Panc1 (cell line): Measurements from ENCODE around the gene INVS. TPM values are rescaled to one million over a fixed set of nuclear protein-coding genes. Genes with fewer than 3 reads are reported as not detected.

ENCODE experiments used
- ATAC-seq: fragments of 200-7000 bp; cut with Tn5 transposase; 2 replicates; pipeline ENCODE4 v1.9.1; 2020; ENCODE audit warnings: mild to moderate bottlenecking, moderate library complexity
- BruUV-seq: library from RNA; stranded (reverse); fragments of 400-500 nt; replicated peaks from 2 replicates; lab custom pipeline; 2021; lab: Mats Ljungman, UMichigan
- CTCF ChIA-PET: fragments of 300-600 bp; sonication (Branson Sonifier 250); formaldehyde crosslinking; loops from one replicate; lab custom pipeline; 2022; ENCODE audit warnings: antibody characterized with exemption; lab: Charles Lee
- POLR2A ChIA-PET: fragments of 300-600 bp; sonication (Branson Sonifier 250); formaldehyde crosslinking; loops from one replicate; lab custom pipeline; 2022; ENCODE audit warnings: antibody characterized with exemption; lab: Charles Lee
- DNase-seq: peaks from one replicate; pipeline ENCODE4 v3.0.0-alpha.2; 2010; ENCODE audit warnings: low read depth, low spot score
- H3K27ac ChIP-seq: 2 replicates; pipeline ENCODE4 v1.5.1; 2011; ENCODE audit warnings: mild to moderate bottlenecking, low read length, inconsistent platforms
- H3K27me3 ChIP-seq: fragments of 200-500 bp; sonication (Bioruptor generic); 2 replicates; pipeline ENCODE4 v1.6.0; 2014; ENCODE audit warnings: low read length, inconsistent platforms; ENCODE audit not compliant: control insufficient read depth, insufficient read depth
- H3K36me3 ChIP-seq: fragments of 200-500 bp; sonication (Bioruptor generic); 2 replicates; pipeline ENCODE4 v1.5.1; 2014; ENCODE audit warnings: inconsistent platforms, mild to moderate bottlenecking, low read length, moderate library complexity; ENCODE audit not compliant: control insufficient read depth, insufficient read depth
- H3K4me1 ChIP-seq: 2 replicates; pipeline ENCODE4 v1.5.1; 2011; ENCODE audit warnings: inconsistent platforms, mild to moderate bottlenecking, low read length, moderate library complexity; ENCODE audit not compliant: control insufficient read depth, insufficient read depth
- H3K4me3 ChIP-seq, 2 experiments: 2 replicates each; pipeline ENCODE4 v1.5.1; 2011 to 2012; ENCODE audit warnings: low read depth in 2 of 2, low read length in 2 of 2, mild to moderate bottlenecking in 2 of 2, inconsistent platforms in 1 of 2, moderate library complexity in 1 of 2
- H3K9me3 ChIP-seq: fragments of 200-500 bp; sonication (Bioruptor generic); 2 replicates; pipeline ENCODE4 v1.5.1; 2014; ENCODE audit warnings: low read depth, mild to moderate bottlenecking, inconsistent platforms, low read length, moderate library complexity; ENCODE audit not compliant: control insufficient read depth, insufficient read depth
- CTCF ChIP-seq: fragments of 450-650 bp; IDR thresholded peaks from 2 replicates; pipeline ENCODE4 v1.5.1; 2017; ENCODE audit warnings: mild to moderate bottlenecking
- POLR2AphosphoS5 ChIP-seq: IDR thresholded peaks from 2 replicates; pipeline ENCODE4 v1.6.1; 2012; ENCODE audit warnings: mild to moderate bottlenecking, low read depth, low read length, moderate library complexity
- REST ChIP-seq, 2 experiments: IDR thresholded peaks; 2 replicates each; pipeline ENCODE4 v1.6.1; 2011 to 2012; ENCODE audit warnings: low read depth in 2 of 2, control low read depth in 1 of 2, low read length in 1 of 2, mild to moderate bottlenecking in 1 of 2, moderate library complexity in 1 of 2; ENCODE audit not compliant: insufficient read depth in 1 of 2
- SIN3A ChIP-seq: IDR thresholded peaks from 2 replicates; pipeline ENCODE4 v1.6.1; 2012; ENCODE audit warnings: low read depth, mild to moderate bottlenecking, low read length, moderate library complexity, borderline replicate concordance; ENCODE audit not compliant: insufficient read depth
- TCF7L2 ChIP-seq: IDR thresholded peaks from 2 replicates; pipeline ENCODE4 v1.6.1; 2011; ENCODE audit warnings: mild to moderate bottlenecking, low read depth, low read length, inconsistent platforms
- in situ Hi-C: cut with HindIII; loops from 2 replicates; pipeline ENCODE4 v1.10.0; 2016; ENCODE audit warnings: low sequenced_read_pairs, low pct_unique_long_range_greater_than_20kb
- intact Hi-C: fragments of 100-400 bp; cut with micrococcal nuclease; formaldehyde crosslinking; loops from one replicate; pipeline ENCODE4 v1.10.0; 2022; ENCODE audit not compliant: unreplicated experiment
- total RNA-seq: library from RNA; stranded (reverse); gene quantifications from one replicate; pipeline ENCODE4 v1.2.1, GENCODE V29; 2021; ENCODE audit not compliant: unreplicated experiment

The INVS gene
- total RNA-seq, 1 experiment from 2014 or later = 8.2 TPM

GRCh38 chr9:100167176-100167575, 68.1 kb downstream of the INVS start:
- Histone ChIP-seq H3K36me3 (no peaks in the 10 kb centered on the region), H3K27ac (no peak overlapping the region), H3K9me3 (no peaks in the 10 kb centered on the region), H3K27me3 (no peaks in the 10 kb centered on the region), H3K4me1 (no peaks in the 10 kb centered on the region), H3K4me3 (no peak overlapping the region)
- DNase-seq (no peak), ATAC-seq (no peak)
- CTCF ChIA-PET = no interaction called here
- no TSS peak for BruUV-seq
- TF ChIP-seq TCF7L2 = no peak
- no peak for TF ChIP-seq CTCF
- no peak for TF ChIP-seq SIN3A
- no peak for TF ChIP-seq POLR2AphosphoS5
- POLR2A ChIA-PET = no interaction called here
- intact Hi-C loops = no loop called here
- in situ Hi-C loops = no loop called here

- ChIA-PET POLR2A (no interaction called here), CTCF (no interaction called here)
- H3K9me3 ChIP-seq = no peaks in the 10 kb centered on the region
- no peaks in the 10 kb centered on the region for H3K36me3 ChIP-seq
- BruUV-seq = no TSS peak
- no peaks in the 10 kb centered on the region for H3K4me1 ChIP-seq
- no peak overlapping the region for H3K4me3 ChIP-seq
- no peak overlapping the region for H3K27ac ChIP-seq
- in situ Hi-C loops (no loop called here), intact Hi-C loops (no loop called here)
- TF ChIP-seq CTCF (no peak), POLR2AphosphoS5 (no peak), SIN3A (no peak), REST (IDR thresholded peaks at IDR 0.05; ENCODE audit: insufficient read depth in 1 of 2, low read depth in 2 of 2, low read length in 1 of 2) (no peak), TCF7L2 (no peak)
- ATAC-seq = no peak
- DNase-seq = no peak
- no peaks in the 10 kb centered on the region for H3K27me3 ChIP-seq
These were observed 69.0 kb downstream of the INVS start for GRCh38 chr9:100167915-100168654.
